Posterior vena cava (tissue), 2 donors: ENCODE data around the gene CDH20. TPM values are rescaled to one million over a fixed set of nuclear protein-coding genes. Genes with fewer than 3 reads are reported as not detected.

ENCODE experiments used
- DNase-seq: peaks from one replicate; pipeline ENCODE4 v3.0.0-alpha.2; 2020; ENCODE audit warnings: low spot score
- intact Hi-C, 2 donors: fragments of 100-400 bp; cut with DNase I; formaldehyde crosslinking; loops; one replicate each; pipeline versions ENCODE4 v1.14.1 to v1.14.2; 2022 to 2023
- total RNA-seq, 2 donors: library from RNA; stranded (reverse); fragmentation: NEBNext Ultra II Directional; extraction: Animal tissue kit (Norgen Biotek cat#: 25700); gene quantifications; one replicate each; pipeline ENCODE4 v1.2.1, GENCODE V29; 2021
- donor health status: DM: yes; HTN: yes; CAD: no.
- donor health status: DM: yes; HTN: yes; CAD: no.

Gene CDH20
- total RNA-seq, 2 donors from 2014 or later, result 0.38 to 0.88 TPM

DNA sequence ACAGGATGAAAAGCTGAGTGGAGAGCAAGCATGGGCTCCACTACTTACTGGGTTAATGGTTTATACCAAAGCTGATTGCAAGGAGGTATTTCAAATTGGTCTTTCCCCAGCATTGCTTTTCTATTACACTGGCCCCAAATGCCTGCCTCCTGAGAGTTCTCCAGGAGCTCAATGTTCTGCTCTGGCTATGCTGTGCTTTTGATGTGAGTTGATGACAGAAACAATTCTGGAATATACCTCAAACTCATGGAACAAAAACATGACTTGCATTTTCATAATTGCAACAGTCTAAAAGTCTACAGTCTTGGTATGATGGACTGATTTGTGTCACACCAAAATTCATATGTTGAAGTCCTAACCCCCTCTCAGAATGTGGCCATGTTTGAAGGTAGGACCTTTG, 258.0 kb downstream of the CDH20 start:
- intact Hi-C loops, result no loop called here
- DNase-seq, result no peak

DNA sequence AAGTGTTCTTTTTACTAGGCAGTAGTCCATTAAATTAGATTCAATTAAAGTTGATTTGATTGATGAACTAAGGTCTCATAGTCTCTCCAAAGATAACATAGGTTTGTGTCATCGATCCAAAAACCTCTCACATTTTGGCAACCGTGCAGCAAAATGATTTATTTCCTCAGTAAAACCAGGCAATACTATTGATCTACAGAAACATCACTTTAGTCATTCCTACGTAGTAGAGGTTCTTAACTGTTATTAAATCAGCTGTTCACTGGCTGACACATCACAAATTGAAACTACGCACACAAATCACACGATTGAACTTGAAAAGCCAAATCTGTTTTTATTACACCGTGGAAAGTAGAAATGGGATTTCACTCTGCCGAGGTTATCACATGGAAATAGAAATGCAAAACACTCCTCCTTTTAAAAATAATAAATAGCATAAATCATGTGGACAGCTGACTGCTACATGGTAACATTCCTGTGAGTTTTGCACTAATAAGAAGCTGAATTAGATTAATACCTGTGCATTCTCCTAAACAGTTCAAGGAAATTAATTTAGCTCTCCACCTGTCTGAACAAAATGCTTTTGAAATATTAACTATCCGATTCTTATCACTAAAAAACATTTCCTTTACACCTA, 262.5 kb downstream of the CDH20 start:
- no peak for DNase-seq
- intact Hi-C loops, result no loop called here

DNA sequence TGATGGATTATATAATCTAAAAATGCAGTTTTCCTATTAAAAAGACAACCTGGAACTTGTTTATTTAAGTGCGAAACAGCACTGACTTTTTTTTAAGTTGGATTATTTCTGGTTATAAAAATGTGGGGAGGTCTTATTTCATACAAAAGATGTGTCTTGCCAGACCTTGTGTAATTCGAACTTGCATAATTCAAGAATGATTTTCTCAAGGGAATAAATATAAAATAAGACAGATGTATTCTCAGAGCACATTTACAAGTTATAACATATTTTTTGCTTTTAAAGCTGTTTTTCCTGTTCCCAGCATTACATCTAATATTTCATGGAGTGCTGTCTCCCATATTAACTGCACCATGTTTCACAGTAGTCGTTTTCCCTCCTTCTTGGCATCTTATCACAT, 263.1 kb downstream of the CDH20 start:
- DNase-seq, result no peak
- intact Hi-C loops, result no loop called here

DNA sequence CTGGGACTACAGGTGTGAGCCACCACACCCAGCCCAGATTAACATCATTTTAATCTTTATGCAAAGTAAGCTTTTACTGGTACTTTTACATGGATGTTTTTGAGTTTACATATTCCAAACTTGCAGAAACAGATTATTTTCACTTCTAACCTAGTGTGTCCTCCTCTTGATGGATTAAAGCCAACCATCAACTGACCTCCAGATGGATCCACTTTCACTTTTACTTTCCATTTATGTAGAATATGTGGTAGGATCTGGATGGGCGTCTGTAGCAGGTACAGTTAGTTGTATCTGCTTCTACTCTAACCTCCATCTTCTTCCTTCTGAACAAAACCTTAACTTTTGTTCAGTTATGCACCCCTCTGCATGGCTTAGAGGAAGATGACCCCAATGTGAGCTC, 264.1 kb downstream of the CDH20 start:
- DNase-seq, result no peak
- intact Hi-C loops, result no loop called here

DNA sequence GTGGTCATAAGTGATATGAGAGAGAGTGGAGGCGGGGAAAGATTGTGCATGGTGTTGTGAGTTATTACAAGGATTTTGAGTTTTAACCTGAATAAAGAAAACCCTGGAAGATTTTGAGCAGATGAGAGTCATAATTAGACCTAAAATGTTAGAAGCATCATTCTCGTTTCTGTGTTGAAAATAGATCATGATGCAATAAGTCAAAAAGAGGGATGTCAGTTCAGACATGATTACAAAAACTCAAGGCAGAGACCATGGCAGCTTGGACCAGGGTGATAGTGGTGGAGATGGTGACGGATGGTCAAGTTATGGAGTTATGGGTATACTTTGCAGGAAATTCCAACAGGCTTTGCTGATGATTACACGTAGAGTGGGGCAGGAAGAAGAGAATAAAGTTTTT, 267.2 kb downstream of the CDH20 start:
- intact Hi-C loops, result no loop called here
- DNase-seq, result no peak

DNA sequence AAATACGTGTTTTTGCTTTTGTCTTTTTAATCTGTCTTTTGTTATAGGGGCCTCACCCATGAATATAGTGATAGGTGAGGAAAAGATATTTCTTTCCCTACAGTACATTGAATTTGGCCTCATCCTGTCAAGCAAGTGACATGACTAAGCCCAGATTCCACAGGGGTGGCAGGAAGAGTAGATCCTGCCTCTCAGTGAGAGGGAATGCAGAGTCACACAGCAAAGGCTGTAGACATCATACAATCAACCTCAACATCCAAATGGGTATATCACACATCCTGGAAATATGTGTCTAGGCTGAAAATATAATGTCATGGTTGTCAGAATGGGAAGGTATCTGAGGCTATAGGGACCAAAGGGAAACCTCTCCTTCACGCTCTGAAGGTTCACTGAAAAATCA, 269.6 kb downstream of the CDH20 start:
- intact Hi-C loops, result no loop called here
- DNase-seq, result no peak
